ENCODE results near the gene PRMT1. TPM values are rescaled to one million over a fixed set of nuclear protein-coding genes. Genes with fewer than 3 reads are reported as not detected.

Gene PRMT1
- total and polyA plus RNA-seq, 2 of the 13 experiments (the other 11 are each of a cell fraction or from before 2014, with no cell fraction given) = 324 to 374 TPM

DNA sequence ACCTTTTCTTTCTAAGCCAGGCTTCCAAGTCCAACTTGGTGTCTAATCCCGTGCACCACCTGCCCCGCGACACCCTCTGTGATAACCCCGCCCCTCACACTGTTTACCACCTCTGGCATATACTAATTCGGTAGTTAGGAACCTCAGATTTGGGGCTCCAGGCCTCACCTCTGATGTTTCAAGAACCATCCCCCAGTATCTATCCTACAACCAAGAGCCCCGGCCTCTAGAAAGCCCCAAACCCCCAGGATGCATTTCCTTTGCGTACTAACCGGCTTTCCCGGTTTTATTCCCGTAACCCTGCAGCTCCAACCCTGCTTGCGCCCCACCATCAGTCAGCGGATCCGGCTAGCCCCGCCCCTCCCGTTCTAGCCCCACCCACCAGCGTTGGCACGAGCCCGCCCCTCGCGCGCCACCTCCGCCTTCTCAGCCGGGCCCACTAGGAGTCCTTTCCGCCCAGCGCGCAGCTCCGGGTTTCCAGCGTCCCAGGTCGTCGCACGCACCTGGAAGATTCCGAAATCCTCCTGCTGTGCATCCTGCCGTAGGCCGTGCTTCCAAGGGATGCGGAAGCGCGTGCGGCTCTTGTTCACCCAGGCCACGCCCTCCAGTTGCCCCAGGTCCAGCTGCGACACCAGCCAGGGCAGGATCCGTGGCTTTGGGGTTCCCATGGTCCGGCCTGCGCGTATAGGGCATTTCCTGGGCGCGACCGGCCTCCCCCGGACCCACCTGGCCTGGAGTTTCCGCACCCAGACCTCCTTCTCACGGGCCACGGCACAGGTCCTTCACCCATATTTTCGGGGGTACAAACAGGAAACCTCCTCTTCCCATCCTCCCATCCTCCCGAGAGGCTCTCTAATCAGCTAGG lies 12.7 kb upstream of the PRMT1 start (continued):
- no peak for TF ChIP-seq SNAPC4 (CRISPR knock-in tag; IDR thresholded peaks at IDR 0.05)
- TF ChIP-seq ARHGAP35 (CRISPR knock-in tag; IDR thresholded peaks at IDR 0.05; ENCODE audit: borderline replicate concordance) = 0 out of 2 replicates have a peak, but pooled peaks have one; percentile 61
- no peak for TF ChIP-seq DR1 (CRISPR knock-in tag; IDR thresholded peaks at IDR 0.05)
- TF ChIP-seq ZBTB8A (CRISPR knock-in tag; IDR thresholded peaks at IDR 0.05; ENCODE audit: borderline replicate concordance, low read depth) = no peak
- TF ChIP-seq MLX (CRISPR knock-in tag; IDR thresholded peaks at IDR 0.05) = no peak
- no peak; the same call in 1 of the 2 replicates for TF ChIP-seq ZNF792 (CRISPR knock-in tag; IDR thresholded peaks at IDR 0.05)
- TF ChIP-seq ZNF367 (CRISPR knock-in tag; IDR thresholded peaks at IDR 0.05; ENCODE audit: borderline replicate concordance) = no peak
- TF ChIP-seq, protein P1, sequence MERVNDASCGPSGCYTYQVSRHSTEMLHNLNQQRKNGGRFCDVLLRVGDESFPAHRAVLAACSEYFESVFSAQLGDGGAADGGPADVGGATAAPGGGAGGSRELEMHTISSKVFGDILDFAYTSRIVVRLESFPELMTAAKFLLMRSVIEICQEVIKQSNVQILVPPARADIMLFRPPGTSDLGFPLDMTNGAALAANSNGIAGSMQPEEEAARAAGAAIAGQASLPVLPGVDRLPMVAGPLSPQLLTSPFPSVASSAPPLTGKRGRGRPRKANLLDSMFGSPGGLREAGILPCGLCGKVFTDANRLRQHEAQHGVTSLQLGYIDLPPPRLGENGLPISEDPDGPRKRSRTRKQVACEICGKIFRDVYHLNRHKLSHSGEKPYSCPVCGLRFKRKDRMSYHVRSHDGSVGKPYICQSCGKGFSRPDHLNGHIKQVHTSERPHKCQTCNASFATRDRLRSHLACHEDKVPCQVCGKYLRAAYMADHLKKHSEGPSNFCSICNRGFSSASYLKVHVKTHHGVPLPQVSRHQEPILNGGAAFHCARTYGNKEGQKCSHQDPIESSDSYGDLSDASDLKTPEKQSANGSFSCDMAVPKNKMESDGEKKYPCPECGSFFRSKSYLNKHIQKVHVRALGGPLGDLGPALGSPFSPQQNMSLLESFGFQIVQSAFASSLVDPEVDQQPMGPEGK (CRISPR knock-in tag; IDR thresholded peaks at IDR 0.05) = peak; percentile 20; the same call in 1 of the 2 replicates
- peak; percentile 30; the same call in 1 of the 2 replicates for TF ChIP-seq CENPT (CRISPR knock-in tag; IDR thresholded peaks at IDR 0.05; ENCODE audit: low read depth)
- TF ChIP-seq, protein P2, sequence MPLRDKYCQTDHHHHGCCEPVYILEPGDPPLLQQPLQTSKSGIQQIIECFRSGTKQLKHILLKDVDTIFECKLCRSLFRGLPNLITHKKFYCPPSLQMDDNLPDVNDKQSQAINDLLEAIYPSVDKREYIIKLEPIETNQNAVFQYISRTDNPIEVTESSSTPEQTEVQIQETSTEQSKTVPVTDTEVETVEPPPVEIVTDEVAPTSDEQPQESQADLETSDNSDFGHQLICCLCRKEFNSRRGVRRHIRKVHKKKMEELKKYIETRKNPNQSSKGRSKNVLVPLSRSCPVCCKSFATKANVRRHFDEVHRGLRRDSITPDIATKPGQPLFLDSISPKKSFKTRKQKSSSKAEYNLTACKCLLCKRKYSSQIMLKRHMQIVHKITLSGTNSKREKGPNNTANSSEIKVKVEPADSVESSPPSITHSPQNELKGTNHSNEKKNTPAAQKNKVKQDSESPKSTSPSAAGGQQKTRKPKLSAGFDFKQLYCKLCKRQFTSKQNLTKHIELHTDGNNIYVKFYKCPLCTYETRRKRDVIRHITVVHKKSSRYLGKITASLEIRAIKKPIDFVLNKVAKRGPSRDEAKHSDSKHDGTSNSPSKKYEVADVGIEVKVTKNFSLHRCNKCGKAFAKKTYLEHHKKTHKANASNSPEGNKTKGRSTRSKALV (CRISPR knock-in tag; IDR thresholded peaks at IDR 0.05) = peak; percentile 73; the same call in 1 of the 2 replicates
- 0 out of 2 replicates have a peak, but pooled peaks have one; percentile 18 for TF ChIP-seq ZNF556 (CRISPR knock-in tag; IDR thresholded peaks at IDR 0.05; ENCODE audit: borderline replicate concordance)
- no peak for TF ChIP-seq ZNF713 (CRISPR knock-in tag; IDR thresholded peaks at IDR 0.05)
- 0 out of 2 replicates have a peak, but pooled peaks have one; percentile 7 for TF ChIP-seq TBX3 (IDR thresholded peaks at IDR 0.05; ENCODE audit: borderline replicate concordance)
- TF ChIP-seq, protein P3, sequence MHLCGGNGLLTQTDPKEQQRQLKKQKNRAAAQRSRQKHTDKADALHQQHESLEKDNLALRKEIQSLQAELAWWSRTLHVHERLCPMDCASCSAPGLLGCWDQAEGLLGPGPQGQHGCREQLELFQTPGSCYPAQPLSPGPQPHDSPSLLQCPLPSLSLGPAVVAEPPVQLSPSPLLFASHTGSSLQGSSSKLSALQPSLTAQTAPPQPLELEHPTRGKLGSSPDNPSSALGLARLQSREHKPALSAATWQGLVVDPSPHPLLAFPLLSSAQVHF (CRISPR knock-in tag; IDR thresholded peaks at IDR 0.05) = peak; percentile 57; the same call in 1 of the 2 replicates
- no peak for TF ChIP-seq ZNF589 (CRISPR knock-in tag; conservative IDR thresholded peaks at IDR 0.05)

Data from HepG2 (cell line).